ENCODE results near the gene PRKCZ. TPM values are rescaled to one million over a fixed set of nuclear protein-coding genes. Genes with fewer than 3 reads are reported as not detected.

PRKCZ gene
- total RNA-seq, 2 donors from 2014 or later = 9.6 to 10.9 TPM

GRCh38 chr1:2032737-2033136 is 17.5 kb upstream of the PRKCZ start:
- no peak for DNase-seq

GRCh38 chr1:2033165-2033564 is 17.0 kb upstream of the PRKCZ start:
- no peaks in the 10 kb centered on the region for H3K27me3 ChIP-seq
- intact Hi-C loops (cut with DNase I) = no loop called here
- WGBS, 2 donors = 69 to 71% methylated on average over 1 to 13 of the region's 13 CpGs
- no peak overlapping the region for H3K4me3 ChIP-seq
- ATAC-seq (no peak), DNase-seq (no peak)
- H3K36me3 ChIP-seq (replicated peaks in 1 of 2; ENCODE audit: insufficient read depth in 1 of 2, low read depth in 2 of 2) = no peaks in the 10 kb centered on the region
- H3K27ac ChIP-seq = no peak overlapping the region
- no peaks in the 10 kb centered on the region for H3K4me1 ChIP-seq
- TF ChIP-seq CTCF (IDR thresholded peaks at IDR 0.05) (no peak), POLR2A (IDR thresholded peaks at IDR 0.05) (no peak)
- H3K9me3 ChIP-seq = no peaks in the 10 kb centered on the region

More at GRCh38 chr1:2032737-2033136, 17.5 kb upstream of the PRKCZ start:
- intact Hi-C loops (cut with DNase I) = no loop called here
- Histone ChIP-seq H3K9me3 (no peaks in the 10 kb centered on the region), H3K36me3 (replicated peaks in 1 of 2; ENCODE audit: insufficient read depth in 1 of 2, low read depth in 2 of 2) (no peaks in the 10 kb centered on the region), H3K4me1 (no peaks in the 10 kb centered on the region), H3K4me3 (no peak overlapping the region), H3K27ac (no peak overlapping the region), H3K27me3 (no peaks in the 10 kb centered on the region)
- TF ChIP-seq CTCF (IDR thresholded peaks at IDR 0.05) (no peak), POLR2A (IDR thresholded peaks at IDR 0.05) (no peak)
- ATAC-seq = no peak
- 79 to 91% methylated on average over 13 to 14 of the region's 14 CpGs for whole genome bisulfite sequencing, 2 donors

- Histone ChIP-seq H3K27me3 (no peaks in the 10 kb centered on the region), H3K36me3 (replicated peaks in 1 of 2; ENCODE audit: insufficient read depth in 1 of 2, low read depth in 2 of 2) (no peaks in the 10 kb centered on the region), H3K27ac (no peak overlapping the region), H3K4me1 (no peaks in the 10 kb centered on the region), H3K9me3 (no peaks in the 10 kb centered on the region), H3K4me3 (no peak overlapping the region)
- TF ChIP-seq POLR2A (IDR thresholded peaks at IDR 0.05) = no peak
- DNase-seq (no peak), ATAC-seq (no peak)
- 80 to 82% methylated on average over 6 to 15 of the region's 15 CpGs for WGBS, 2 donors
- intact Hi-C loops (cut with DNase I) = no loop called here
Measured at GRCh38 chr1:2036287-2036686, 13.9 kb upstream of the PRKCZ start.

- ATAC-seq (no peak), DNase-seq (no peak)
- Histone ChIP-seq H3K27me3 (no peaks in the 10 kb centered on the region), H3K36me3 (replicated peaks in 1 of 2; ENCODE audit: insufficient read depth in 1 of 2, low read depth in 2 of 2) (no peaks in the 10 kb centered on the region), H3K9me3 (no peaks in the 10 kb centered on the region), H3K27ac (no peak overlapping the region), H3K4me3 (no peak overlapping the region), H3K4me1 (no peaks in the 10 kb centered on the region)
- TF ChIP-seq CTCF (IDR thresholded peaks at IDR 0.05) (no peak), POLR2A (IDR thresholded peaks at IDR 0.05) (no peak)
- intact Hi-C loops (cut with DNase I) = no loop called here
- 78 to 82% methylated on average over 17 to 18 of the region's 18 CpGs for WGBS, 2 donors
Measured at GRCh38 chr1:2037314-2037979, 12.8 kb upstream of the PRKCZ start.

GRCh38 chr1:2038229-2038628 is 12.0 kb upstream of the PRKCZ start:
- ATAC-seq = no peak
- no peaks in the 10 kb centered on the region for H3K27me3 ChIP-seq
- H3K9me3 ChIP-seq = no peaks in the 10 kb centered on the region
- DNase-seq = no peak
- intact Hi-C loops (cut with DNase I) = no loop called here
- no peaks in the 10 kb centered on the region for H3K36me3 ChIP-seq (replicated peaks in 1 of 2; ENCODE audit: insufficient read depth in 1 of 2, low read depth in 2 of 2)
- H3K4me1 ChIP-seq = no peaks in the 10 kb centered on the region
- H3K27ac ChIP-seq = no peak overlapping the region
- no peak overlapping the region for H3K4me3 ChIP-seq
- TF ChIP-seq CTCF (IDR thresholded peaks at IDR 0.05) = no peak
- no peak for TF ChIP-seq POLR2A (IDR thresholded peaks at IDR 0.05)
- WGBS, 2 donors = 81 to 90% methylated on average over 8 of the region's 8 CpGs
